CD4-positive, alpha-beta memory T cell (primary cell): ENCODE measurements around the gene AK5. TPM values are rescaled to one million over a fixed set of nuclear protein-coding genes. Genes with fewer than 3 reads are reported as not detected.
A peak's percentile ranks its signal among the peaks of the same experiment; 100 is the strongest.
"Not testable (repeated sequence)": the region's sequence is repeated elsewhere in the genome, so short reads cannot be mapped to it uniquely, and the experiment has no call there.

Experiments used
- CTCF ChIA-PET: fragments of 350-600 bp; sonication (Branson Sonifier 250); formaldehyde crosslinking; loops from one replicate; lab custom pipeline; 2021; ENCODE audit warnings: inconsistent platforms; ENCODE audit not compliant: partially characterized antibody; lab: Charles Lee
- POLR2A ChIA-PET: fragments of 350-600 bp; sonication (Branson Sonifier 250); formaldehyde crosslinking; loops from one replicate; lab custom pipeline; 2021; ENCODE audit not compliant: partially characterized antibody; lab: Charles Lee
- DNase-seq, 5 donors: peaks; one replicate each; pipeline versions ENCODE4 v3.0.0 to v3.0.0-alpha.2; 2020 to 2022; ENCODE audit warnings: mixed read lengths in 1 of 5
- H3K27ac ChIP-seq: one replicate; pipeline ENCODE4 v1.7.0; 2013; ENCODE audit warnings: low read depth, low read length
- H3K27me3 ChIP-seq: 2 replicates; pipeline ENCODE4 v1.7.0; 2013; ENCODE audit warnings: mild to moderate bottlenecking, low read length, moderate library complexity; ENCODE audit not compliant: insufficient read depth
- H3K36me3 ChIP-seq: 2 replicates; pipeline ENCODE4 v1.7.0; 2013; ENCODE audit warnings: mild to moderate bottlenecking, low read length, moderate library complexity; ENCODE audit not compliant: insufficient read depth
- H3K4me1 ChIP-seq: 2 replicates; pipeline ENCODE4 v1.7.0; 2013; ENCODE audit warnings: mild to moderate bottlenecking, low read length, moderate library complexity; ENCODE audit not compliant: insufficient read depth
- H3K4me3 ChIP-seq, 2 donors: one replicate each; pipeline ENCODE4 v1.7.0; 2013; ENCODE audit warnings: low read length in 2 of 2, mild to moderate bottlenecking in 1 of 2
- H3K9me3 ChIP-seq, 2 donors: one replicate each; pipeline ENCODE4 v1.7.0; 2013; ENCODE audit warnings: low read length in 2 of 2, control low read depth in 1 of 2; ENCODE audit not compliant: control insufficient read depth in 1 of 2
- H3K27ac Mint-ChIP-seq, 7 donors: one replicate each; pipeline ENCODE4 v1.8.0; 2020 to 2021; ENCODE audit warnings: mixed read lengths in 7 of 7, mild to moderate bottlenecking in 6 of 7, inconsistent platforms in 3 of 7, moderate library complexity in 3 of 7
- H3K27me3 Mint-ChIP-seq, 2 donors: one replicate each; pipeline ENCODE4 v1.8.0; 2020 to 2021; ENCODE audit warnings: mixed read lengths in 2 of 2
- H3K36me3 Mint-ChIP-seq, 2 donors: one replicate each; pipeline ENCODE4 v1.8.0; 2020 to 2021; ENCODE audit warnings: mixed read lengths in 2 of 2, inconsistent platforms in 1 of 2, mild to moderate bottlenecking in 1 of 2
- H3K4me1 Mint-ChIP-seq, 4 donors: one replicate each; pipeline ENCODE4 v1.8.0; 2020 to 2021; ENCODE audit warnings: mixed read lengths in 4 of 4, mild to moderate bottlenecking in 1 of 4
- H3K4me3 Mint-ChIP-seq, 8 donors: one replicate each; pipeline ENCODE4 v1.8.0; 2020 to 2021; ENCODE audit warnings: mixed read lengths in 8 of 8, mild to moderate bottlenecking in 7 of 8, moderate library complexity in 6 of 8, inconsistent platforms in 3 of 8
- H3K9me3 Mint-ChIP-seq, 8 donors: one replicate each; pipeline ENCODE4 v1.8.0; 2020 to 2021; ENCODE audit warnings: mixed read lengths in 8 of 8, mild to moderate bottlenecking in 5 of 8, inconsistent platforms in 3 of 8, moderate library complexity in 1 of 8
- intact Hi-C: fragments of 100-400 bp; cut with micrococcal nuclease; formaldehyde crosslinking; loops from one replicate; pipeline ENCODE4 v1.15.1; 2023
- polyA plus RNA-seq, 2 donors: library from polyadenylated mRNA; unstranded; fragments of 300-500 nt; fragmentation: Illumina TruSeq; gene quantifications; one replicate each; pipeline ENCODE4 v1.2.3, GENCODE V29; 2021
- total RNA-seq, 2 experiments: library from RNA; stranded (reverse); gene quantifications; one replicate each; pipeline ENCODE4 v1.2.3, GENCODE V29; 2021

The AK5 gene
- total and polyA plus RNA-seq, 4 experiments from 2014 or later: 17.0 to 25.5 (median 19.3) TPM

DNA sequence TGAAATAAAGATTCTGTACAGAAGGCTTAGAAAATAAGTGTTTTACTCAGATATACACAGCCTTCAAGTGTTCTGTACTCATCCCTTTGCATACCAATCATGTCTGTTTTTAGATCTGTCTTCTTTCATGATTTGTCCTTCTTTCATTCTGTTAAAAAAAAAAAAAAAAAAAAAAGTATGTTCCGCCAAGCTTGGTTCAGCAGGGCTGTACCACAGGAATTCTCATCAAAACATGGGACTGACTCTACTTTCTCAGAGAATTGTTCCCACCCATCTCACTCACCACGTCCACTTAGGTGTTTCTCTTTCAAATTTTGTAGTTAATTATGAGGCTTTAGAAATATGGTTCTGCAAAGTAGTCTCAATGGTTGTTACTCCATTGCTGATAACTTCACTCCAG lies 119.0 kb downstream of the AK5 start:
- no peaks in the 10 kb centered on the region for H3K9me3 ChIP-seq
- no peaks in the 10 kb centered on the region for H3K36me3 ChIP-seq
- DNase-seq: no peak
- CTCF ChIA-PET: interaction anchor here (1.3 kb wide), 1 partner anchor 14 kb away, joined by 4 read pairs; no protein-coding TSS in a partner anchor
- Mint-ChIP-seq H3K27me3 (no peaks in the 10 kb centered on the region), H3K9me3 (peaks cover 0 to 9% (median 2%) of the 10 kb centered on the region in 8 donors), H3K36me3 (peaks cover 2 to 5% of the 10 kb centered on the region in 2 donors), H3K4me1 (peaks cover 0 to 3% (median 1%) of the 10 kb centered on the region in 4 donors), H3K27ac (peak overlapping the region in 1 of 7 donors; percentile 50), H3K4me3 (no peak overlapping the region)
- POLR2A ChIA-PET: no interaction called here
- H3K4me1 ChIP-seq: no peaks in the 10 kb centered on the region
- no peak overlapping the region for H3K27ac ChIP-seq
- H3K27me3 ChIP-seq: no peaks in the 10 kb centered on the region
- no peak overlapping the region for H3K4me3 ChIP-seq
- intact Hi-C loops: no loop called here

DNA sequence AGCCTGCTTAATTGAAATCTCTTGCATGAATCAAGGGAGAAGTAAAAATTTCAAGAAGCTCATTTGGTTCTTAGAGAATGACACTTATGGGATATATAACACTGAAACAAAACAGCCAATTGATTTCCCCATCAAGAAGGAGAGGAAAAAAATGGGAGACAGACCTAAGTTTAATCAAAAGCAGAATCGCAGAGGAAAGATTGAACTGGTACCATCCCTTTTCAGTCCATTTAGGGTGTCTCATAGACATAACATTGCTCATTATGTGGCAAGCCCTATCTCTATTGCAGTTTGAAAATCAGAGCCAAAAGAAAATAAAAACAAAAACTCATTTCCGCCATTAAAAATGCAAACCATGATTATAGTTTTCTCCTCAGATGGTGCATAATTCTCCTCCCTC lies 119.6 kb downstream of the AK5 start:
- Mint-ChIP-seq H3K36me3 (peaks cover 2 to 5% of the 10 kb centered on the region in 2 donors), H3K9me3 (peaks cover 0 to 9% (median 2%) of the 10 kb centered on the region in 8 donors), H3K27ac (no peak overlapping the region), H3K4me1 (peaks cover 0 to 3% (median 3%) of the 10 kb centered on the region in 4 donors), H3K4me3 (no peak overlapping the region), H3K27me3 (no peaks in the 10 kb centered on the region)
- intact Hi-C loops: no loop called here
- H3K4me3 ChIP-seq: no peak overlapping the region
- H3K27me3 ChIP-seq: no peaks in the 10 kb centered on the region
- CTCF ChIA-PET: interaction anchor here (1.3 kb wide), 1 partner anchor 13 kb away, joined by 4 read pairs; no protein-coding TSS in a partner anchor
- no peaks in the 10 kb centered on the region for H3K36me3 ChIP-seq
- no peak for DNase-seq
- no peak overlapping the region for H3K27ac ChIP-seq
- no peaks in the 10 kb centered on the region for H3K9me3 ChIP-seq
- H3K4me1 ChIP-seq: no peaks in the 10 kb centered on the region
- POLR2A ChIA-PET: no interaction called here

DNA sequence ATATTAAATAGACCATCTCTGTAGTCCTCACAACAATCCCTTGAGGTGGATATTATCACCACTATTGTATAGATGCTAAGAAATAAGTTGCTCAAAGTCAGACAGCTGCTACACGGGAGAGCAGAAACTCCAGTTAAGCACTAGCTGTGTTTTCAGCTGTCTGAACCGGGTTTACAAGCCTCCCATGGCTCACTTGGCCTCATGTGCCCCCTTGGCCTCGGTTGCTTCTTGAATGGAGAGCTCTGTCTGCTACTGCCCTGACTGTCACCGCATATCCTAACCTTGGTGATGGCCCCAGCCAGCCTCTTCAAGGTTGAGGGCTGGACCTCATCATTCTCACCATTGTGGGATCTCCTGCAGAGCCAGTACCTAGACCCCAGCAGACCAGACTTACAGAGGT lies 123.4 kb downstream of the AK5 start:
- Mint-ChIP-seq H3K4me3 (no peak overlapping the region), H3K9me3 (peaks cover 5 to 12% (median 8%) of the 10 kb centered on the region in 8 donors), H3K27ac (no peak overlapping the region), H3K27me3 (no peaks in the 10 kb centered on the region), H3K4me1 (peaks cover 0 to 6% (median 2%) of the 10 kb centered on the region in 4 donors), H3K36me3 (peaks cover 2 to 11% of the 10 kb centered on the region in 2 donors)
- H3K9me3 ChIP-seq: no peaks in the 10 kb centered on the region
- CTCF ChIA-PET: interaction anchor here (1.3 kb wide), 1 partner anchor 9 kb away, joined by 3 read pairs; no protein-coding TSS in a partner anchor
- DNase-seq: no peak
- H3K36me3 ChIP-seq: no peaks in the 10 kb centered on the region
- H3K4me1 ChIP-seq: no peaks in the 10 kb centered on the region
- H3K4me3 ChIP-seq: no peak overlapping the region
- POLR2A ChIA-PET: no interaction called here
- no peaks in the 10 kb centered on the region for H3K27me3 ChIP-seq
- no peak overlapping the region for H3K27ac ChIP-seq
- intact Hi-C loops: no loop called here

DNA sequence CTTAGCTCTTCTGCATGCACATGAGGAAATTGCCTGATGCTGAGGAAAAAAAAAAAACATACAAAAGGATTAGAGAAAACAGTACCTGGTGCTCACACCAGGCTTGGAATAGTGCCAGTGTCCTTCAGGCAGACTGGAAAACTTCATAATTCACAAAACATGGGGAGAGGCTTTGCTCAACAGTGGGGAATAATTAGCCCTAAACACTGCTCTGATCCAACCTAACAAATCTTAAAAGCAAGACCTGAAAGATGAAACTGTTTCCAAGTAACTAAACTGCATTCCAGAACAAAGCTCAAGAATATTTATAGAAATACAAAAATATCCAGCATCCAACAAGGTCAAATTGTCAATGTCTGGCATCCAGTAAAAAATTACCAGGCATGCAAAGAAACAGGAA lies 124.8 kb downstream of the AK5 start:
- no peaks in the 10 kb centered on the region for H3K27me3 ChIP-seq
- H3K27ac Mint-ChIP-seq: no peak overlapping the region
- peaks cover 0 to 6% (median 0%) of the 10 kb centered on the region in 4 donors for H3K4me1 Mint-ChIP-seq
- ChIA-PET POLR2A (no interaction called here), CTCF (no interaction called here)
- DNase-seq: no peak
- no peak overlapping the region for H3K27ac ChIP-seq
- peaks cover 2 to 15% of the 10 kb centered on the region in 2 donors for H3K36me3 Mint-ChIP-seq
- no peak overlapping the region for H3K4me3 Mint-ChIP-seq
- peaks cover 5 to 12% (median 8%) of the 10 kb centered on the region in 8 donors for H3K9me3 Mint-ChIP-seq
- no peaks in the 10 kb centered on the region for H3K27me3 Mint-ChIP-seq
- intact Hi-C loops: no loop called here
- no peaks in the 10 kb centered on the region for H3K4me1 ChIP-seq
- H3K36me3 ChIP-seq: no peaks in the 10 kb centered on the region
- no peak overlapping the region for H3K4me3 ChIP-seq
- H3K9me3 ChIP-seq: no peaks in the 10 kb centered on the region

DNA sequence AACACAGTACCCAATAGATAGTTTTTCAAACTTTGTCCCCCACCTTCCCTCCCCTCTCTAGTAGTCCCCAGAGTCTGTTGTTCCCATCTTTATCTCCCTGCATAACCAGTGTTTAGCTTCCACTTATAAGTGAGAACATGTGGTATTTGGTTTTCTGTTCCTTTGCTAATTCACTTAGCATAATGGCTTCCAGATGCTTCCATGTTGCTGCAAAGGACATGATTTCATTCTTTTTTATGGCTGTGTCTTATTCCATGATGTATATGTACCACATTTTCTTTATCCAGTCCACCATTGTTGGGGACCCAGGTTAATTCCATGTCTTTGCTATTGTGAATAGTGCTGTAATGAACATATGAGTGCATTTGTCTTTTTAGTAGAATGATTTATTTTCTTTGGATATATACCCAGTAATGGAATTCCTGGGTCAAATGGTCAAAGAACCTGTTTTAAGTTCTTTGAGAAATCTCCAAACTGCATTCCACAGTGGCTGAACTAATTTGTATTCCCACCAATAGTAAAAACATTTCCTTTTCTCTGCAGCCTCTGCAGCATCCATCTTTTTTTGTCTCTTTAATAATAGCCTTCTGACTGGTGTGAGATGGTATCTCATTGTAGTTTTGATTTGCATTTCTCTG lies 126.0 kb downstream of the AK5 start:
- no peaks in the 10 kb centered on the region for H3K9me3 ChIP-seq
- intact Hi-C loops: no loop called here
- H3K27me3 Mint-ChIP-seq: peaks cover 0 to 6% of the 10 kb centered on the region in 2 donors
- no peak overlapping the region for H3K4me3 ChIP-seq
- no peak for DNase-seq
- peaks cover 5 to 12% (median 9%) of the 10 kb centered on the region in 8 donors for H3K9me3 Mint-ChIP-seq
- H3K4me1 Mint-ChIP-seq: peaks cover under 1 to 9% (median 8%) of the 10 kb centered on the region in 4 donors
- no peak overlapping the region for H3K27ac ChIP-seq
- H3K4me3 Mint-ChIP-seq: no peak overlapping the region
- ChIA-PET POLR2A (no interaction called here), CTCF (no interaction called here)
- H3K27me3 ChIP-seq: no peaks in the 10 kb centered on the region
- no peaks in the 10 kb centered on the region for H3K36me3 ChIP-seq
- peaks cover 2% of the 10 kb centered on the region for H3K4me1 ChIP-seq
- no peak overlapping the region for H3K27ac Mint-ChIP-seq
- H3K36me3 Mint-ChIP-seq: peaks cover 4 to 26% of the 10 kb centered on the region in 2 donors

DNA sequence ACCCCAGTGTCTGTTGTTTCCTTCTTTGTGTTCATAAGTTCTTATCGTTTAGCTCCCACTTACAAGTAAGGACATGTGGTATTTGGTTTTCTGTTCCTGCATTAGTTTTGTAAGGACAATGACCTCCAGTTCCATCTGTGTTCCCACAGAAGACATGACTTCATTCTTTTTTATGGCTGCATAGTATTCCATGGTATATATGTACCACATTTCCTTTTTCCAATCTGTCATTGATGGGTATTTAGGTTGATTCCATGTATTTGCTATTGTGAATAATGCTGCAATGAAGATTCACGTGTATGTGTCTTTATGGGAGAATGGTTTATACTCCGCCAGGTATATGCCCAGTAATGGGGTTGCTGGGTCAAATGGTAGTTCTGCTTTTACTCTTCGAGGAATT lies 127.1 kb downstream of the AK5 start:
- peaks cover 4 to 34% of the 10 kb centered on the region in 2 donors for H3K36me3 Mint-ChIP-seq

DNA sequence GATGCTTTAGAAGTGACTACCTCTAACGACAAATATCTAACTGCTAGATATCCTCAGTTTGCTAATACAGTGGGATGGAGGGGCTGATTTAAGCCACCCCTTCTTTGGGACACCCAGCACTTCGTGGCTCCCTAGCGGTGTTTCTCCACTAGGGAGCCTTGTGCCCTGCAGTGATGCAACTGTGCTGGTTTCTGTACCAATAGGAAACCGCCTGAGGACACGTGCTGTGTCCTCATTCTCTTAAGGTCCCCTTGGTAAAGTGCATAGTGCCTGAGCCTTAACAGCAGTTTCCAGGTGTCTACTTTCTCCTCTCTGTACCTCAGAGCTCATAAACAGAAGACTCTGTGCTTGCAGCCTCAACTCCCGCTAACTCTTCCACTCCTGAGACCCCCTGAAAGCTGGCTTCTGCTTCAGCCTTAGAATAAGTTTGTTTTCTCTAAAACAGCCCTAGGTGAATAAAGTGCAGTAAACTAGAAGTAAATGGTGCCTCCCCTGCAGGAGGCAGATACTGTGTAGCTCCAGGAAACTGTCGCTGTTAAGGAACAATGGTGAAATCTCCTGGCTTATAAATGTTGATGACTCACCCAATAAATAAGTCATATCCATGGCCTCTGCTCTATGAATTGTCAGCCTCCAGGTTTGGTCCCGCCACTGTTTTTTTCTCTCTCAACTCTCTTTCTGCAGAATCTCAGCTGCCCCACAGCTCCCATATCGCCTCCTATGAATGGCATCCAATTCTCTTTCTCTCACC lies 130.4 kb downstream of the AK5 start:
- Mint-ChIP-seq H3K4me3 (no peak overlapping the region), H3K9me3 (peaks cover 0 to 10% (median 5%) of the 10 kb centered on the region in 8 donors), H3K36me3 (peaks cover 3 to 32% of the 10 kb centered on the region in 2 donors), H3K27me3 (peaks cover 5 to 9% of the 10 kb centered on the region in 2 donors), H3K27ac (peak overlapping the region in 1 of 7 donors; percentile 13), H3K4me1 (peaks cover 14 to 21% (median 18%) of the 10 kb centered on the region in 4 donors)
- Histone ChIP-seq H3K36me3 (no peaks in the 10 kb centered on the region), H3K9me3 (no peaks in the 10 kb centered on the region), H3K27me3 (peaks cover 9% of the 10 kb centered on the region), H3K4me3 (no peak overlapping the region), H3K27ac (no peak overlapping the region), H3K4me1 (peaks cover 17% of the 10 kb centered on the region)
- ChIA-PET CTCF (no interaction called here), POLR2A (no interaction called here)
- intact Hi-C loops: no loop called here
- no peak for DNase-seq

More for the DNA sequence above, 127.1 kb downstream of the AK5 start:
- H3K4me3 Mint-ChIP-seq, POLR2A ChIA-PET, CTCF ChIA-PET, H3K4me3 ChIP-seq, H3K27me3 ChIP-seq, H3K27ac ChIP-seq, intact Hi-C loops, H3K27ac Mint-ChIP-seq, H3K9me3 ChIP-seq, H3K27me3 Mint-ChIP-seq, DNase-seq, H3K36me3 ChIP-seq: not testable (repeated sequence)
- peaks cover 13% of the 10 kb centered on the region for H3K4me1 ChIP-seq
- Mint-ChIP-seq H3K4me1 (peaks cover 12 to 19% (median 18%) of the 10 kb centered on the region in 4 donors), H3K9me3 (peaks cover 5 to 12% (median 9%) of the 10 kb centered on the region in 8 donors)
